Measurements from ENCODE around the gene SPATS2.
A peak's percentile ranks its signal among the peaks of the same experiment; 100 is the strongest.

The SPATS2 gene

GRCh38 chr12:49557917-49558215 is 190.6 kb downstream of the SPATS2 start:
- H3K27me3 Mint-ChIP-seq, result no peaks in the 10 kb centered on the region
- peaks cover 6% of the 10 kb centered on the region for H3K4me1 Mint-ChIP-seq
- H3K36me3 Mint-ChIP-seq (ENCODE audit: insufficient read depth), result peaks cover 32% of the 10 kb centered on the region
- no peak overlapping the region for H3K4me3 Mint-ChIP-seq
- no peak overlapping the region for H3K27ac Mint-ChIP-seq (ENCODE audit: low read depth)
- DNase-seq (ENCODE audit: low spot score in 2 of 2) (no peak), ATAC-seq (replicated peaks; ENCODE audit: extremely low read depth, poor library complexity, severe bottlenecking) (no peak)
- no peaks in the 10 kb centered on the region for H3K9me3 Mint-ChIP-seq

- Mint-ChIP-seq H3K27ac (ENCODE audit: low read depth) (no peak overlapping the region), H3K4me1 (peaks cover 2% of the 10 kb centered on the region), H3K27me3 (no peaks in the 10 kb centered on the region), H3K9me3 (no peaks in the 10 kb centered on the region), H3K4me3 (no peak overlapping the region), H3K36me3 (ENCODE audit: insufficient read depth) (peaks cover 35% of the 10 kb centered on the region)
- no peak for DNase-seq (ENCODE audit: low spot score in 2 of 2)
- ATAC-seq (replicated peaks; ENCODE audit: extremely low read depth, poor library complexity, severe bottlenecking), result no peak
Observed at GRCh38 chr12:49558526-49558925, 191.3 kb downstream of the SPATS2 start.

DNA sequence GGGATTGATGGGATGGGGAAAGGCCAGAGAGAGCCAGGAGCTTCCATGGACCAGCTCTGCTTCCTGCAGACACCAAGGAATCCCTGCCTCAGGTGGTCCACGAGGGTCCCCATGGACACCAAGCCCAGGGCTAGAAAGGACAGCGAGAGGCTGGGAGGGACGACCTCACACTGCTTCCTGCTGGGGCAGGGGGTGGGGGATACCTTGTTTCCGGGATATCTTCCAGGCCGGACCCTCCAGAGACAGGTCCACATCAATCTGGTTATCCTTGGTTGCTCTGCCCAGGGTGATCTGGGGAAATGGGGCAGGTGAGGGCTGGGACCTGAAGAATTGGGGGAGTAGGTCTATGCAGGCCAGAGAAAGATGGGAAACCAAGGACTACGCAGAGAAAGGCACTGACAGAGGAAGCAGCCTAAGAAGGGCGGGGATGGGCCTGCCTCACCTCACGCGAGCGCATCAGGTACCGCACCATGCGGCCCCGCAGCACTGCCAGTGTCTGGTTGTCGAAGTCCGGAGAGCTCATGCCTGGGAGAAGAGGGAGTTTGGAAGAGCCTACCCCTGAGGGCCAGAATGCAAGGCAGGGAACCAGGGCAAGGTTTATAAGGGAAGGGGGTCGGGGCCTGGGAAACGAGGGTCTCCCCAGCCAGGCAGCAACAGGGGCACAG is 191.9 kb downstream of the SPATS2 start:
- peaks cover 40% of the 10 kb centered on the region for H3K36me3 Mint-ChIP-seq (ENCODE audit: insufficient read depth)
- H3K9me3 Mint-ChIP-seq, result no peaks in the 10 kb centered on the region
- no peak overlapping the region for H3K4me3 Mint-ChIP-seq
- DNase-seq (ENCODE audit: low spot score in 2 of 2) (no peak), ATAC-seq (replicated peaks; ENCODE audit: extremely low read depth, poor library complexity, severe bottlenecking) (no peak)
- peaks cover 6% of the 10 kb centered on the region for H3K4me1 Mint-ChIP-seq
- no peak overlapping the region for H3K27ac Mint-ChIP-seq (ENCODE audit: low read depth)
- H3K27me3 Mint-ChIP-seq, result no peaks in the 10 kb centered on the region

GRCh38 chr12:49560695-49561094 is 193.4 kb downstream of the SPATS2 start:
- H3K27ac Mint-ChIP-seq (ENCODE audit: low read depth), result no peak overlapping the region
- H3K4me3 Mint-ChIP-seq, result no peak overlapping the region
- no peak for ATAC-seq (replicated peaks; ENCODE audit: extremely low read depth, poor library complexity, severe bottlenecking)
- H3K9me3 Mint-ChIP-seq, result no peaks in the 10 kb centered on the region
- H3K4me1 Mint-ChIP-seq, result peaks cover 22% of the 10 kb centered on the region
- DNase-seq (ENCODE audit: low spot score in 2 of 2), result no peak
- no peaks in the 10 kb centered on the region for H3K27me3 Mint-ChIP-seq
- H3K36me3 Mint-ChIP-seq (ENCODE audit: insufficient read depth), result peaks cover 47% of the 10 kb centered on the region

- no peaks in the 10 kb centered on the region for H3K27me3 Mint-ChIP-seq
- ATAC-seq (replicated peaks; ENCODE audit: extremely low read depth, poor library complexity, severe bottlenecking) (no peak), DNase-seq (ENCODE audit: low spot score in 2 of 2) (no peak)
- no peaks in the 10 kb centered on the region for H3K9me3 Mint-ChIP-seq
- no peak overlapping the region for H3K27ac Mint-ChIP-seq (ENCODE audit: low read depth)
- no peak overlapping the region for H3K4me3 Mint-ChIP-seq
- H3K4me1 Mint-ChIP-seq, result peaks cover 29% of the 10 kb centered on the region
- peaks cover 51% of the 10 kb centered on the region for H3K36me3 Mint-ChIP-seq (ENCODE audit: insufficient read depth)
Observed at GRCh38 chr12:49562233-49562632, 195.0 kb downstream of the SPATS2 start.

GRCh38 chr12:49562831-49563230 is 195.6 kb downstream of the SPATS2 start:
- Mint-ChIP-seq H3K27me3 (no peaks in the 10 kb centered on the region), H3K4me3 (no peak overlapping the region), H3K36me3 (ENCODE audit: insufficient read depth) (peaks cover 56% of the 10 kb centered on the region), H3K27ac (ENCODE audit: low read depth) (no peak overlapping the region), H3K9me3 (no peaks in the 10 kb centered on the region), H3K4me1 (peaks cover 35% of the 10 kb centered on the region)
- no peak for ATAC-seq (replicated peaks; ENCODE audit: extremely low read depth, poor library complexity, severe bottlenecking)
- DNase-seq (ENCODE audit: low spot score in 2 of 2), result no peak

DNA sequence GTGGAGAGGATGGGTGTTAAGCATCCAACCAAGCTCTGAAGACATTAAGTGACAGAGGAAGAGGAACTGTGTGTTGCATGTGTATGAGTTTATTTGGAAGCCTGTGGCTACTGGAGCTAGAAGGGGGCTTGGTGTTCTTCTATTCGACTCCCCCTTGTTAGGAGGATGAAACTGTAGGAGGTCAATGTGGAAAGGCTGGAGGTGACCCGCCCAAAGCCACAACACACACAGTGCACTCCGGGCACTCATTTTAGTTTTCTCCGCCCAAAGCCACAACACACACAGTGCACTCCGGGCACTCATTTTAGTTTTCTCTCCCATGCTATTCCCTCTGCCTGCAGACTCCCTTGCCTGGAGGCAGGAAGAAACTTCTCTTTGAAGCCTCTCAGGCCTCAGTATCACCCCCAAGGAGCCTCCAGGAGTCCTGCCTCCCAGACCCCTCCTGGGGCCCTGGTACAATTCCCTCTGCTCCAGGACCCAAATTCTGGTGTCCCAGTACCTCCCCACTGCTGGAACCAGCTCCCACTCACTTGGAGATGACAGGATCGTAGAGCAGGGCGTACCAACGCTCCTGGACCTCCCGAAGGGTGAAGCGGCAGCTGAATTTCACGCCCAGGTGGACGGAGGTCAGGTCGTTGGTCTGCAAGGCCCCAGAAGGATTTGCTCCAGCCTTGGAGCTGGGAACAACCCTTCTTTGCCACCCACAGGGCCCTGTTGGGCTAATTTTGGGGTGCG is 196.9 kb downstream of the SPATS2 start:
- no peak for DNase-seq (ENCODE audit: low spot score in 2 of 2)
- H3K27me3 Mint-ChIP-seq, result no peaks in the 10 kb centered on the region
- no peak overlapping the region for H3K4me3 Mint-ChIP-seq
- peak overlapping the region; percentile 16 for H3K27ac Mint-ChIP-seq (ENCODE audit: low read depth)
- H3K4me1 Mint-ChIP-seq, result peaks cover 47% of the 10 kb centered on the region
- no peaks in the 10 kb centered on the region for H3K9me3 Mint-ChIP-seq
- no peak for ATAC-seq (replicated peaks; ENCODE audit: extremely low read depth, poor library complexity, severe bottlenecking)
- peaks cover 55% of the 10 kb centered on the region for H3K36me3 Mint-ChIP-seq (ENCODE audit: insufficient read depth)

- Mint-ChIP-seq H3K9me3 (no peaks in the 10 kb centered on the region), H3K27me3 (no peaks in the 10 kb centered on the region), H3K36me3 (ENCODE audit: insufficient read depth) (peaks cover 48% of the 10 kb centered on the region), H3K4me3 (peak overlapping the region; percentile 40), H3K4me1 (peaks cover 47% of the 10 kb centered on the region), H3K27ac (ENCODE audit: low read depth) (no peak overlapping the region)
- no peak for ATAC-seq (replicated peaks; ENCODE audit: extremely low read depth, poor library complexity, severe bottlenecking)
- DNase-seq (ENCODE audit: low spot score in 2 of 2), result no peak
Observed at GRCh38 chr12:49564686-49565405, 197.6 kb downstream of the SPATS2 start.

DNA sequence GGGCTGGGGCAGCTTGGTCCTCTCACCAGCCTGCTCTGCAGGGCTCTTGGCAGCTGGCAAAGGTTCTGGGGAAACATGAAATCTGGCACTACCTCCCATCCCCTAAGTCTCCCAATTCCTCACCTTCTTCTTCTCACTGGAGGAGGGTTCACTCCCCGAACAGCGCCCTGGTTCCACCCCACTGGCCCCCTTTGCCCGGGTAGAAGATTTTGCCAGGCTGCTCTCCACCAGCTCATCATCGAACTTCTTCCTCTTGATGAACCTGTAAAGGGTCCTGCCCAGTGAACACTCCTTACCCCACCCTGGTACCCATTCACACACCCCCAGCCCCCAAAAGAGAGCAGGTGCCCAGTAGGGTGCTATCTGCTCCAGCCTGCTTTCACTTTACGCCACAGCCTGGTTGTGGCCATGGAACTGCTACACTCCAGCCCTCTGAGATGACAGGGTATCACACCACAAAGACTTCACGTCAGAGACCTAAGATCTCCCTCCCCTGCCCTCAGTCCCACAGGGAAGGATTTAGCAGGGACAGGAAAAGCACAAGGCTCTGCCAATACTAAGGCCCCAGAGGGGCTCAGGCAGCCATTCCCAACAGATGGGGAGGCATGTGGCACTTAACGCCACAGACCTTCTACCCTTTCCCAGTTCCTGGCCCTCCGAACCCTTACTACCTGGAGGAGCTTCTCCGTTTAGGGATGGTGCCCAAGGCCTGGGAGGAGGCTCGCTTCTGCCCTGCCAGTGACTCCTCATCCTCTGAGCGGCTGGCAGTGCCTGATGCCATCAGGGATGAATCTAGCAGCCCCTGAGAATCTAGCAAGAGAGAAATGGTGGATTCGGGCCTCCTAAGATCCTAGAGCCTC is 198.4 kb downstream of the SPATS2 start:
- DNase-seq (ENCODE audit: low spot score in 2 of 2) (no peak), ATAC-seq (replicated peaks; ENCODE audit: extremely low read depth, poor library complexity, severe bottlenecking) (no peak)
- Mint-ChIP-seq H3K9me3 (no peaks in the 10 kb centered on the region), H3K27ac (ENCODE audit: low read depth) (no peak overlapping the region), H3K4me1 (peaks cover 50% of the 10 kb centered on the region), H3K27me3 (no peaks in the 10 kb centered on the region), H3K36me3 (ENCODE audit: insufficient read depth) (peaks cover 45% of the 10 kb centered on the region), H3K4me3 (peak overlapping the region; percentile 40)

GRCh38 chr12:49566361-49566760 is 199.1 kb downstream of the SPATS2 start:
- Mint-ChIP-seq H3K27me3 (no peaks in the 10 kb centered on the region), H3K4me1 (peaks cover 57% of the 10 kb centered on the region), H3K4me3 (no peak overlapping the region), H3K9me3 (no peaks in the 10 kb centered on the region), H3K27ac (ENCODE audit: low read depth) (no peak overlapping the region), H3K36me3 (ENCODE audit: insufficient read depth) (peaks cover 43% of the 10 kb centered on the region)
- DNase-seq (ENCODE audit: low spot score in 2 of 2) (no peak), ATAC-seq (replicated peaks; ENCODE audit: extremely low read depth, poor library complexity, severe bottlenecking) (no peak)

- H3K9me3 Mint-ChIP-seq, result no peaks in the 10 kb centered on the region
Observed at GRCh38 chr12:49567302-49567610, 200.0 kb downstream of the SPATS2 start.

GRCh38 chr12:49567611-49568441 is 200.6 kb downstream of the SPATS2 start, which contains the start of gene MCRS1:
MCRS1 (minus strand) TSS chr12:49568142; CDS start chr12:49566731, 1,411 bp downstream.
- Mint-ChIP-seq H3K4me3 (peak within 1 kb of the TSS; percentile 97), H3K27me3 (no peaks in the 10 kb centered on the region), H3K4me1 (peaks cover 64% of the 10 kb centered on the region), H3K9me3 (no peaks in the 10 kb centered on the region), H3K36me3 (ENCODE audit: insufficient read depth) (peaks cover 31% of the 10 kb centered on the region), H3K27ac (ENCODE audit: low read depth) (peak within 1 kb of the TSS; percentile 99)
- ATAC-seq (replicated peaks; ENCODE audit: extremely low read depth, poor library complexity, severe bottlenecking) (peak; percentile 90), DNase-seq (ENCODE audit: low spot score in 2 of 2) (peak; percentile 81 to 88)

More at GRCh38 chr12:49567302-49567610, 200.0 kb downstream of the SPATS2 start:
- H3K27ac Mint-ChIP-seq (ENCODE audit: low read depth), result peak overlapping the region; percentile 99
- H3K4me3 Mint-ChIP-seq, result peak overlapping the region; percentile 97
- H3K4me1 Mint-ChIP-seq, result peaks cover 64% of the 10 kb centered on the region
- peak; percentile 25 for ATAC-seq (replicated peaks; ENCODE audit: extremely low read depth, poor library complexity, severe bottlenecking)
- peaks cover 37% of the 10 kb centered on the region for H3K36me3 Mint-ChIP-seq (ENCODE audit: insufficient read depth)
- H3K27me3 Mint-ChIP-seq, result no peaks in the 10 kb centered on the region
- no peak for DNase-seq (ENCODE audit: low spot score in 2 of 2)
